Measurements from ENCODE around the gene SETBP1. TPM values are rescaled to one million over a fixed set of nuclear protein-coding genes. Genes with fewer than 3 reads are reported as not detected.

SETBP1 gene
- total and polyA plus RNA-seq, 2 of the 8 experiments (the other 6 are each of a cell fraction or from before 2014, with no cell fraction given): 2.0 to 6.5 TPM

GRCh38 chr18:45055811-45056210 is 375.1 kb downstream of the SETBP1 start:
- H2BK20ac ChIP-seq (ENCODE audit: low read length): no peak overlapping the region
- H3K4ac ChIP-seq (replicated peaks; ENCODE audit: insufficient read length, low read depth, low read length): no peak overlapping the region
- no peaks in the 10 kb centered on the region for H3K79me2 ChIP-seq (ENCODE audit: control insufficient read depth in 1 of 2, insufficient read depth in 2 of 2, low read length in 2 of 2)
- H3K23ac ChIP-seq (ENCODE audit: insufficient read length): no peak overlapping the region
- DNase-seq (ENCODE audit: low read depth in 1 of 2, low spot score in 2 of 2) (no peak), FAIRE-seq (no peak)
- H4K5ac ChIP-seq (ENCODE audit: insufficient read length, low read depth, low read length): no peak overlapping the region
- H3K4me3 ChIP-seq (ENCODE audit: extremely low read depth in 1 of 4, insufficient read depth in 2 of 4, low read depth in 3 of 4, low read length in 4 of 4): no peak overlapping the region
- no peak overlapping the region for H3K14ac ChIP-seq (ENCODE audit: insufficient read length)
- no peak overlapping the region for H3K18ac ChIP-seq (ENCODE audit: extremely low read depth, low read length)
- WGBS, 2 experiments (ENCODE audit: extremely low coverage in 1 of 2, insufficient coverage in 1 of 2, insufficient read length in 1 of 2, insufficient replicate concordance in 2 of 2, low coverage in 1 of 2, low lambda C conversion rate in 2 of 2, missing lambda C conversion rate in 1 of 2): 100% methylated on average over 1 of the region's 1 CpG; no CpG with 5 or more reads in 1 of the 2 experiments
- TF ChIP-seq CHD1 (IDR thresholded peaks at IDR 0.05; ENCODE audit: low read depth, low read length): no peak
- no peak for TF ChIP-seq GABPA (IDR thresholded peaks at IDR 0.05; ENCODE audit: borderline replicate concordance, insufficient read depth, low read length)
- TF ChIP-seq, protein P1, sequence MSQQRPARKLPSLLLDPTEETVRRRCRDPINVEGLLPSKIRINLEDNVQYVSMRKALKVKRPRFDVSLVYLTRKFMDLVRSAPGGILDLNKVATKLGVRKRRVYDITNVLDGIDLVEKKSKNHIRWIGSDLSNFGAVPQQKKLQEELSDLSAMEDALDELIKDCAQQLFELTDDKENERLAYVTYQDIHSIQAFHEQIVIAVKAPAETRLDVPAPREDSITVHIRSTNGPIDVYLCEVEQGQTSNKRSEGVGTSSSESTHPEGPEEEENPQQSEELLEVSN (IDR thresholded peaks at IDR 0.05): no peak
- no peak for TF ChIP-seq FOSL1 (IDR thresholded peaks at IDR 0.05; ENCODE audit: insufficient read depth, low read depth, low read length)
- TF ChIP-seq BACH1 (IDR thresholded peaks at IDR 0.05; ENCODE audit: low read length): no peak
- H3K23me2 ChIP-seq (ENCODE audit: low read depth, low read length): no peaks in the 10 kb centered on the region
- H3K27ac ChIP-seq (ENCODE audit: low read depth, low read length): no peak overlapping the region
- H4K20me1 ChIP-seq (replicated peaks in 1 of 2; ENCODE audit: control insufficient read depth in 1 of 2, insufficient read depth in 2 of 2, low read length in 2 of 2): no peaks in the 10 kb centered on the region
- no peak overlapping the region for H2BK5ac ChIP-seq (ENCODE audit: low read depth, low read length)
- ChIA-PET POLR2A (ENCODE audit: partially characterized antibody) (no interaction called here), CTCF (ENCODE audit: partially characterized antibody) (no interaction called here)
- H3K27me3 ChIP-seq (replicated peaks in 1 of 4; ENCODE audit: control insufficient read depth in 3 of 4, extremely low read depth in 1 of 4, insufficient read depth in 3 of 4, low read length in 3 of 4): no peaks in the 10 kb centered on the region
- H3K9me3 ChIP-seq (ENCODE audit: insufficient read depth in 2 of 2, low read depth in 1 of 2, low read length in 1 of 2): no peaks in the 10 kb centered on the region
- no peak overlapping the region for H2AFZ ChIP-seq (ENCODE audit: low read length)
- no peaks in the 10 kb centered on the region for H3K36me3 ChIP-seq (ENCODE audit: control insufficient read depth in 2 of 4, insufficient read depth in 4 of 4, low read length in 3 of 4)
- H3K4me1 ChIP-seq (replicated peaks in 1 of 4; ENCODE audit: control insufficient read depth in 3 of 4, insufficient read depth in 4 of 4, low read length in 3 of 4): no peaks in the 10 kb centered on the region
- H3K9ac ChIP-seq (replicated peaks in 1 of 4; ENCODE audit: extremely low read depth in 1 of 4, low read depth in 3 of 4, low read length in 3 of 4): no peak overlapping the region
- no peak overlapping the region for H2AK5ac ChIP-seq (ENCODE audit: low read depth, low read length)
- no peak overlapping the region for H2BK15ac ChIP-seq (ENCODE audit: low read length)
- no peak overlapping the region for H3K4me2 ChIP-seq (ENCODE audit: insufficient read depth in 1 of 2, low read depth in 2 of 2, low read length in 2 of 2)
- no peaks in the 10 kb centered on the region for H3K79me1 ChIP-seq (ENCODE audit: low read depth, low read length)
- H2BK120ac ChIP-seq (replicated peaks; ENCODE audit: low read depth, low read length): no peak overlapping the region
- no peak overlapping the region for H4K8ac ChIP-seq (ENCODE audit: extremely low read depth, insufficient read depth, low read length)
- H3K56ac ChIP-seq (replicated peaks; ENCODE audit: insufficient read length, low read depth, low read length): no peak overlapping the region
- H4K91ac ChIP-seq (replicated peaks; ENCODE audit: insufficient read length, low read length): no peak overlapping the region
- no peak overlapping the region for H2BK12ac ChIP-seq (ENCODE audit: low read depth, low read length)

All from H1 (cell line).